Measurements from ENCODE around the gene TMED8. TPM values are rescaled to one million over a fixed set of nuclear protein-coding genes. Genes with fewer than 3 reads are reported as not detected.

TMED8 gene
- total and polyA plus RNA-seq, 2 of the 13 experiments (the other 11 are each of a cell fraction or from before 2014, with no cell fraction given): 6.0 to 11.7 TPM

DNA sequence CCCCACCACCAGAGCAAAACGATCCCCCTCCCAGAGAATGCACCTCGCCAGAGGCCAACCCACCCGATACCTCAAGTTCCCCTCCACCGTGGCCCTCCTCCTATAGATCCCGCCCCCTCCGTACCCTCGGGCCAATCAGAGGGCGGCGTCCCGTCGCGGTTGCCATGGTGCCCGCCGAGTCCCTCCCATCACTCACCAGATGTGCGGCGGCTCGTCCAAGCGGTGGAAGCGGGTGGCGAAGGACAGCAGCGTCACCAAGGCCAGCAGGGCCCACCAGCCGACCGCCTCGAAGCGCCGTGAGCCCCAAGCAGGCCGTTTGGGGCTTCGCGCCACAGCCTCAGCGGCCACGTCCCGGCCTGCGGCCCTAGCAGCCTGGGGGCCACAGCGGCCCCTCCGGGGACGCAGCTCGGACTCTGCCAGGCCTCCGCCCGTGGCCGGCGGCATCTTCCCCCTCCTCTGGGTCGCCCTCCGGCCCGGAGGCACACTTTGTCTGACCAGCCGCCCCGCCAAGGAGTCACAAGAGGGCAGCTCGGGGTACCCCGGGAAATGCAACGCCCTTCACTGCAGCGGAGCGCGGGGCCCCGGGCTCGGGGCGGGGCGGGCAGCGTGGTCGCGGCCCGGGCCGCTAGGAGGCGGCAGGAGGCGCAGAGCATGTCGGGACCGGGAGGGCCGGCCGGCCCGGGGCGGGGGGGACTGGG, 56.5 kb downstream of the TMED8 start, which contains the start of gene POMT2 (continued):
- TF ChIP-seq RNF2 (conservative IDR thresholded peaks at IDR 0.05; ENCODE audit: low read depth) (peak; percentile 65; the same call in 1 of the 2 replicates), BORCS8-MEF2B (CRISPR knock-in tag; IDR thresholded peaks at IDR 0.05) (0 out of 2 replicates have a peak, but pooled peaks have one; percentile 14), HMG20A (CRISPR knock-in tag; IDR thresholded peaks at IDR 0.05; ENCODE audit: borderline replicate concordance) (no peak), ZGPAT (CRISPR knock-in tag; IDR thresholded peaks at IDR 0.05) (peak; percentile 25; the same call in 1 of the 2 replicates), MAZ (IDR thresholded peaks at IDR 0.05; ENCODE audit: borderline replicate concordance, low read depth, low read length) (peak; percentile 87; the same call in 1 of the 2 replicates), MAZ (CRISPR knock-in tag; IDR thresholded peaks at IDR 0.05; ENCODE audit: low read depth) (no peak), RBFOX2 (IDR thresholded peaks at IDR 0.05; ENCODE audit: low read depth, low read length) (peak; percentile 16), ZNF263 (CRISPR knock-in tag; IDR thresholded peaks at IDR 0.05) (peak; percentile 3; the same call in 1 of the 2 replicates), ZNF598 (CRISPR knock-in tag; IDR thresholded peaks at IDR 0.05; ENCODE audit: borderline replicate concordance) (peak; percentile 81; the same call in 1 of the 2 replicates), HDAC1 (CRISPR knock-in tag; IDR thresholded peaks at IDR 0.05) (peak; percentile 83), CREB1 (IDR thresholded peaks at IDR 0.05) (peak; percentile 51; the same call in 1 of the 2 replicates), CREB1 (CRISPR knock-in tag; IDR thresholded peaks at IDR 0.05) (no peak), ZNF550 (CRISPR knock-in tag; IDR thresholded peaks at IDR 0.05; ENCODE audit: borderline replicate concordance) (0 out of 2 replicates have a peak, but pooled peaks have one; percentile 12), PHF21A (CRISPR knock-in tag; IDR thresholded peaks at IDR 0.05) (peak; percentile 15; the same call in 1 of the 2 replicates), SRY (CRISPR knock-in tag; IDR thresholded peaks at IDR 0.05) (no peak; the same call in 1 of the 2 replicates), ZNF367 (CRISPR knock-in tag; IDR thresholded peaks at IDR 0.05; ENCODE audit: borderline replicate concordance) (0 out of 2 replicates have a peak, but pooled peaks have one; percentile 16), ZBTB42 (CRISPR knock-in tag; IDR thresholded peaks at IDR 0.05) (peak; percentile 90; the same call in 1 of the 2 replicates), ISL2 (CRISPR knock-in tag; IDR thresholded peaks at IDR 0.05) (peak; percentile 27; the same call in 1 of the 2 replicates)
- TF ChIP-seq, protein P1, sequence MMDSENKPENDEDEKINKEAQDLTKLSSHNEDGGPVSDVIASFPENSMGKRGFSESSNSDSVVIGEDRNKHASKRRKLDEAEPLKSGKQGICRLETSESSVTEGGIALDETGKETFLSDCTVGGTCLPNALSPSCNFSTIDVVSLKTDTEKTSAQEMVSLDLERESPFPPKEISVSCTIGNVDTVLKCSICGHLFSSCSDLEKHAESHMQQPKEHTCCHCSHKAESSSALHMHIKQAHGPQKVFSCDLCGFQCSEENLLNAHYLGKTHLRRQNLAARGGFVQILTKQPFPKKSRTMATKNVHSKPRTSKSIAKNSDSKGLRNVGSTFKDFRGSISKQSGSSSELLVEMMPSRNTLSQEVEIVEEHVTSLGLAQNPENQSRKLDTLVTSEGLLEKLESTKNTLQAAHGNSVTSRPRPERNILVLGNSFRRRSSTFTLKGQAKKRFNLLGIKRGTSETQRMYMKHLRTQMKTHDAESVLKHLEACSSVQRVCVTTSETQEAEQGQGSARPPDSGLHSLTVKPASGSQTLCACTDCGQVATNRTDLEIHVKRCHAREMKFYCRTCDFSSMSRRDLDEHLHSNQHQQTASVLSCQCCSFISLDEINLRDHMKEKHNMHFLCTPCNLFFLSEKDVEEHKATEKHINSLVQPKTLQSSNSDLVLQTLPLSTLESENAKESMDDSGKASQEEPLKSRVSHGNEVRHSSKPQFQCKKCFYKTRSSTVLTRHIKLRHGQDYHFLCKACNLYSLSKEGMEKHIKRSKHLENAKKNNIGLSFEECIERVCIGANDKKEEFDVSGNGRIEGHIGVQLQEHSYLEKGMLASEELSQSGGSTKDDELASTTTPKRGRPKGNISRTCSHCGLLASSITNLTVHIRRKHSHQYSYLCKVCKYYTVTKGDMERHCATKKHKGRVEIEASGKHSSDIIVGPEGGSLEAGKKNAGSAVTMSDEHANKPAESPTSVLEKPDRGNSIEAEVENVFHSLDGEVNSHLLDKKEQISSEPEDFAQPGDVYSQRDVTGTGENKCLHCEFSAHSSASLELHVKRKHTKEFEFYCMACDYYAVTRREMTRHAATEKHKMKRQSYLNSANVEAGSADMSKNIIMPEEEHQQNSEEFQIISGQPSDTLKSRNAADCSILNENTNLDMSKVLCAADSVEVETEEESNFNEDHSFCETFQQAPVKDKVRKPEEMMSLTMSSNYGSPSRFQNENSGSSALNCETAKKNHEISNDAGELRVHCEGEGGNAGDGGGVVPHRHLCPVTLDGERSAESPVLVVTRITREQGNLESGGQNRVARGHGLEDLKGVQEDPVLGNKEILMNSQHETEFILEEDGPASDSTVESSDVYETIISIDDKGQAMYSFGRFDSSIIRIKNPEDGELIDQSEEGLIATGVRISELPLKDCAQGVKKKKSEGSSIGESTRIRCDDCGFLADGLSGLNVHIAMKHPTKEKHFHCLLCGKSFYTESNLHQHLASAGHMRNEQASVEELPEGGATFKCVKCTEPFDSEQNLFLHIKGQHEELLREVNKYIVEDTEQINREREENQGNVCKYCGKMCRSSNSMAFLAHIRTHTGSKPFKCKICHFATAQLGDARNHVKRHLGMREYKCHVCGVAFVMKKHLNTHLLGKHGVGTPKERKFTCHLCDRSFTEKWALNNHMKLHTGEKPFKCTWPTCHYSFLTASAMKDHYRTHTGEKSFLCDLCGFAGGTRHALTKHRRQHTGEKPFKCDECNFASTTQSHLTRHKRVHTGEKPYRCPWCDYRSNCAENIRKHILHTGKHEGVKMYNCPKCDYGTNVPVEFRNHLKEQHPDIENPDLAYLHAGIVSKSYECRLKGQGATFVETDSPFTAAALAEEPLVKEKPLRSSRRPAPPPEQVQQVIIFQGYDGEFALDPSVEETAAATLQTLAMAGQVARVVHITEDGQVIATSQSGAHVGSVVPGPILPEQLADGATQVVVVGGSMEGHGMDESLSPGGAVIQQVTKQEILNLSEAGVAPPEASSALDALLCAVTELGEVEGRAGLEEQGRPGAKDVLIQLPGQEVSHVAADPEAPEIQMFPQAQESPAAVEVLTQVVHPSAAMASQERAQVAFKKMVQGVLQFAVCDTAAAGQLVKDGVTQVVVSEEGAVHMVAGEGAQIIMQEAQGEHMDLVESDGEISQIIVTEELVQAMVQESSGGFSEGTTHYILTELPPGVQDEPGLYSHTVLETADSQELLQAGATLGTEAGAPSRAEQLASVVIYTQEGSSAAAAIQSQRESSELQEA (CRISPR knock-in tag; IDR thresholded peaks at IDR 0.05; ENCODE audit: not compliant biosample characterization): peak; percentile 78
